Measurements from ENCODE around the gene FSHR. TPM values are rescaled to one million over a fixed set of nuclear protein-coding genes. Genes with fewer than 3 reads are reported as not detected.

FSHR gene
- total RNA-seq, 1 donor from 2014 or later, result not detected

DNA sequence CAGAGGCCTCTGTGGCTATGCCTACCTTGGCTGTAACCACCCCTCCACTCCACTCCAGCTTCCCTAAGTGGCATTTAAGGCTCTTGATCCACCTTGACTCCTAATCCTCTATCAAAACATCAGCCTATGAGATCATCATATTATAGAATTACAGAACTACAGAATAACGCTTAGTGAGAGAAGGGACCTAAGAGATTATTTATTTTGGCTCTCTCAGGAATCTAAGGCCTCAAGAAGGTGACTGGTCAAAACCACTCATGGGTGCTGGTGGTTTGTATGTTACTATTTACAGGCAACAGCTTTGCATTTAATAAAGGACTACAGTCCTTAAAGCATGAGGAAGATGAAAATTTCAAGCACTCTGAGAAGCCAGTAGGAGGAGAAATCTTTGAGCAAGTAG lies 118.8 kb downstream of the FSHR start:
- no peak for DNase-seq (ENCODE audit: low spot score)
- intact Hi-C loops (cut with DNase I), result no loop called here

DNA sequence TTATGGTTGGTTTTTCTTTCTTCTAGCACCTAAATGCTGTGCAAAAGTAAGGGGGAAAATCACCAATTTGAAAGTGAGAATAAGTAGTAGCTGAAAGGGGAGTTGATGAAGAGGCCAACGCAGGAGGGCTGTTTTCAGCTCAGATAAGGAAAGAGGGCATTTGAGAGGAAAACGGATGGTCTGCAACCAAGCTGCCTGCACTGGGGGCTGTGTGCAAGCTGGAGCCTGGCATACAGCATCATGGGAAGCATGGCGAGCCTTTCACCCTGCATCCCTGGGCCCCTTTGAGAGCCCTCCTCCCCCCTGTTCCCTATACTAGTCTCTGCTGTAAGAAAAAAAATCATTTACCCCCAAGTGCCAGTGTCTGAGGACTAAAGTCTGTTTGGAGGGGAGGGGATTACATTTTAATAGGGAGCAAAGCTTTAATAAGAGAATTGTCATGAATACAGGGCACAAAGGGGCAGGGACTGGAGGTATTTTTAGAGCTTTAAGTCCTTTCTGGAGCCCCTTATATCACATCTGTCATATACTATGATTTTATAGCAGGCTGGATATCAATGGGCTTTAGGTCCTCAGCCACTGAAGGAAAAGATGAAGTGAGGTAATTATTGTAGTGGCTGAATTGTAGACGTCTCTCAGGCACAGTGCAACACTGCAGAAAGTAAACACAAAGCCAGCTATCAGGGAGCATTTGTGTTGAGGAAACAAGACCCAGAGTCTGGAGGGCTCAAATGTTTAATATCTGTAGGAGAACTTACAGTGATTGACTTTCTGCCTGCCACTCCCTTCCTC lies 120.7 kb downstream of the FSHR start:
- intact Hi-C loops (cut with DNase I), result no loop called here
- DNase-seq (ENCODE audit: low spot score), result no peak

DNA sequence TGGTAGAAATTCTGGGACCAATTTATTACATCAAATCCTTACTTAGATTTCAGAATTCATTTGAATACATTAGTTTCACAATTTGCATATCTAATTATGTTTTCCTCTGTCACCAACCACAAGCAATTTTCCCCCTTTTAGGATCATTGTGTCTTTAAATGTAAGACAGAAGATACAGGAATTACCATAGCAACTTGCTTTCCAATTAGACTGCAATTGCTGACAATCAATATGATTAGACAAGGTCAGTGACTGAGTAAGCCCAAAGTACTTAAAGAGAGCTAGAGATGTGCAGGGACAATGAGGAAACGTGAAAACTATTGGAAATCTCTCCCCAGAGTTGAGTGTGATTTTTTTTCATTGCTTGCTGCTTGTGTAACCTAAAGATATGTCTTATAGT lies 121.4 kb downstream of the FSHR start:
- intact Hi-C loops (cut with DNase I), result no loop called here
- DNase-seq (ENCODE audit: low spot score), result no peak

DNA sequence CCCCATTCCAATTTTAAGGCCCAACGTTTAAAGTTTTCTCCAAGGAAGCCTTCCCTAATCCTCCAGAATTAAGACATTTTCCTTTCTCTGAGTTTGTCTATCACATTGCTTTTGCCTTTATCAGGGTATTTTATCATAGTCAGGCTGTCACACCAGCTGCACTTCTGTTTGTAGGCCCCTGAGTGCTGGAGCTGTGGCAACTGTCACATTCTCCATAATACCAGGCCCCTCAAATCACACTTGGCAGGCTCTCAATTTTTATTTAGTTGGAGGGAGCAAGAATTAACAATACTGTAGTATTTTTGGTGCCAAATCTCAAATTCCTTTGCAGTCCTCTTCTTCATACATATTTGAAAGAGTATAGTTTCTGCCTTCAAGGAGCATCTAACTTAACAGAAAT lies 122.2 kb downstream of the FSHR start:
- intact Hi-C loops (cut with DNase I), result no loop called here

DNA sequence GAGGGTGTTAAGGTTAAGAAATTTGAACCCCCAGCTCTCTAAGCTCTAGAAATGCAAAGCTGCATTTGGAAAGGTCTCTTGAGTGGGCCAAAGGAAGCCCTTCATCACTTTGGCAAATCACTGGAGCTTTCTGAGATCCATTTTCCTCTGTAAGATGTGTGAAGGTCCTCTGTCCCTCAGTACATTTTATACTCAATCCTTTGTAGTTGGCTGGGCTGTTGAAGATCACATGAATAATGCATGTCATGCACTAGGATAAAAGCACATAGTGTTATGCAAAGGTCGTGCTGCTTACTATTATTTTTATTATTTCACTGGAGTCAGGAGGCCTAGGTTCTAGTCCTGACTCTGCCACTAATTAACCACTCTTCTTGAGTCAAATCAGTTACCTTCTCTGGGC lies 124.9 kb downstream of the FSHR start:
- intact Hi-C loops (cut with DNase I), result no loop called here
- no peak for DNase-seq (ENCODE audit: low spot score)

More for the DNA sequence above, 122.2 kb downstream of the FSHR start:
- no peak for DNase-seq (ENCODE audit: low spot score)

DNA sequence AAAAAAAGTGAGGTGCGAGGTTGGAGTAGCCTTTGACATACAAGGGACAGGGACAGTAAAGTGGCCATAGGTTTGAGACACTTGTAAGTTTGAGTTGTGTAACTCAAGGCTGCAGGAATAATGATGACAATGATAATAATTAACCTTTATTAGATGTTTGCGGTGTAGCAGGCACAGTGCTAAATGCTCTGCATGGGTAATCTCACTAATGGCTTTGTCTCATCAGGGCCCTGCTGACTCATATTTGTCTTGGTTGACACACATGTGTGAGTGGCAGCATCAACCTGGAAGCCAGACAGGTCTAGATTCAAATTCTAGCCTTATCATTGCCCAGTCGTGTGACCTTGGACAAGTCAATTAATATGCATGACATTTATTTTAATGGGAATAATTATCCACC lies 126.2 kb downstream of the FSHR start:
- no peak for DNase-seq (ENCODE audit: low spot score)
- intact Hi-C loops (cut with DNase I), result no loop called here

DNA sequence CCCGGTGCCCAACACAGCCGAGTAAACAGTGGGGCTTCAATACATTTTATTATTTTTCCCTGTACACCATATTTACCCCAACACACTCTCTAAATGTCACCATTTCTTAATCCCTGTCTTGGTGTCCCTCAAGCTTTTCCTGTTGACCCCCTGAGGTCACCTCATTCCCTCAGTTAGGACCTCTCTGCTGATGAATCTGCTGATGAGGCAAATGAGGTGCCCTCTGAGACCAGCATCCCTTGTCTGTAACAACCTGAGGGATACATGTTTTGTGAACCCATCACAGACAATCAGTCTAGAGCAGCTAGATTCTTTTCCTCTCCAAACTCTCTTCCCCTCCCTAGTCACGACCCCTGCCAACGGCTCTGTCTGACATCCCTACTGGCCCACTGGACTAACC lies 127.6 kb downstream of the FSHR start:
- no peak for DNase-seq (ENCODE audit: low spot score)
- intact Hi-C loops (cut with DNase I), result no loop called here

DNA sequence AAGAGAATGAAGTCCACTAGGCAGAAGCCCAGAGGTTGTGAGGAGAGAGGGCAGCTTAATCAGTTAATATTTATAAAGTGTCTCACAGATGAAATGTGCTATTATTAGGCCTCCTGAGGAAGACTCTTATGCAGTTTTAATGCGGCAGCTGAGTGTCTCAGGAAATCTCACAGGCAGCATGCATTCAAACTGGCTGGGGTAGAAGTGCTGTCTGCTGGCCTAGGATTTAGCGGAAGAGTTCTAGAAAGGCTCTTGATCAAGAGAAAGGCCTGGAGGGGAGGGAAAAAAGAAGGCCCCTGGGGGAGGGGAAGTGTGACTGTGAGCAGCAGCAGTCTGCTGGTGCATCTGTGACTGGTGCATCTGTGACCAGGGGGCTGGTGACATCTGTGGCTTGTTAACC lies 133.0 kb downstream of the FSHR start:
- intact Hi-C loops (cut with DNase I), result no loop called here
- no peak for DNase-seq (ENCODE audit: low spot score)

DNA sequence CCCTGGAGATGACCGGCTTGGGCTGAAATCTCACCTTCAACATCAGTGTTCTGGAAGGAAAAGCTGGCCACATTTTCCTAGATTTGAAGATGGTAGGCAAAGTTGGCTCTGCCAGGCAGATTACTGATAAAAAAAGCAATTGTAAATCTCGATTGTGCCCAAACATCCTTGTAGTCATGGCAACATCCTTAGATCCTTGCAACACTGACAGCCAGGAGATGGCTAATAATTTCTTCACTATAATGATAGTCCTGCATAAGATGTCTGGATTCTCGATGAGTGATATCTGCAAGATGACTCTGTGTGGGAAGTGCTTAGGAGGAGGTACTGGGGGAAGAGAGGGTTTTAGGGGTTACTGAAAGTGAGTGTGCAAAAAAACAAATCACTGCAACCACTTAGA lies 149.1 kb downstream of the FSHR start:
- intact Hi-C loops (cut with DNase I), result no loop called here
- no peak for DNase-seq (ENCODE audit: low spot score)

DNA sequence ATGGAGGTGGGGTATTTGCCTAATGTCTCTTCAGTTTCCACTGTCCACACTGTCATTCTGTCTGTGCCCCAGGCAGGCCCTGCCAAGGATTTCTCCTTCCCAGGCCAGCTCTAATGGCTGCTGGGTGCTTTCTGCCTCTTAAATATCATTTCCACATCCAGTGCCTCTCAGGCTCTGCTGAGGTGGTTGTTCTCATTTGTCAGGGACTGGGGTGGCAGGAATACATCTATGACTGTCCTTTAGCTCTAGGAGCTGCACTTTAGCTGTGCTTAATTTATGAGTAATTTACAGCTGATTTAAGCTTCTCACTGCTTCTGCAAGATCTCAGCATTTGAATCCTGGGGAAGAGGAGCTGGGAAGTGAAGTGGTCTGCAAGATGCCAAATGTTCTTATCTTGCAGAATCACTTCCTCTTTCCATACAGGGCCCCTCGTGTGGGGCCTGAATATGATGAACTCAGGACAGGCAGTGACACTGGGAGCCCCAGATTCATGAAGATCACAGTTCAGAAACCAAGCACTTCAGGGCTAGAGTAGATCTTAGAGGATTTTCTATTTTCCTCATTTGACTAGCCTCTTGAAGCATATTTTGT lies 150.2 kb downstream of the FSHR start:
- intact Hi-C loops (cut with DNase I), result no loop called here

DNA sequence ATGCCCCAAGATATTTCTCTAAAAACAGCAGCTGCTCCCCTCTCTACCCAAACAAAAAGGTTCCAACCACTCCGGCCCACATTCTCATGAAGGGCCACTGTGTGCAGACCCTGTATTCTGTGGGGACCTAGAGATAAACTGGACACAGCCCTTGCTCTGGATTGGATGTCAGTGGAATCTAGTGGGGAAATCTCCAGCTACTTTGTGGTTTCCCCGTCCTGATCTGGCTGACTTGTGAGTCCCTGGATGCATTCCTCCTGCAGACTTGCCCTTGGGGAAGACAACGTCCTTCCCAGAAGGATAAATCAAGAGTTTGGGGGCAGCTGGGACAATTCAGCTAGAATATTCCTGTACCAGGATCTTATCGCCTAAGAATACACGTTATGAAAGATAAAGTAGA lies 151.1 kb downstream of the FSHR start:
- intact Hi-C loops (cut with DNase I), result no loop called here
- DNase-seq (ENCODE audit: low spot score), result no peak

More for the DNA sequence above, 150.2 kb downstream of the FSHR start:
- DNase-seq (ENCODE audit: low spot score), result no peak

DNA sequence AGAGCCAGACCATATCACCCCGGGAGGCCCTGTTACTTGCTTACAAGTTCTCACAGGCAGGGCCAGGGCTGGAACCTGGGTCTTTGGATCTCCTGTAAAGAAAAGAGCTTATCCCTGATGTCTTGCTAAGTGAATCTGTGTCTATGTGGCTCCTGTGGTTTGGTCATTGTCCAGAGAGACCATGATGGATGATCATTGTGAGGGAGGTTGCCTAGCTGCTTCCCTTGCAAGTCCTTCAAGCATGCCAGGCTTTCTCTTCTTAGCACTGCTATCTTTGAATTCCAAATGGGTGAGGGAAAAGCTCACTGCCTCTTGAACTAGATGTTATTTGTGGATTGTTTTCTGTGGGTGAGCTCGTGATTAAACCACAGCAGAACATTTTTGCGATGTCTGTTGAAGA lies 151.6 kb downstream of the FSHR start:
- no peak for DNase-seq (ENCODE audit: low spot score)

DNA sequence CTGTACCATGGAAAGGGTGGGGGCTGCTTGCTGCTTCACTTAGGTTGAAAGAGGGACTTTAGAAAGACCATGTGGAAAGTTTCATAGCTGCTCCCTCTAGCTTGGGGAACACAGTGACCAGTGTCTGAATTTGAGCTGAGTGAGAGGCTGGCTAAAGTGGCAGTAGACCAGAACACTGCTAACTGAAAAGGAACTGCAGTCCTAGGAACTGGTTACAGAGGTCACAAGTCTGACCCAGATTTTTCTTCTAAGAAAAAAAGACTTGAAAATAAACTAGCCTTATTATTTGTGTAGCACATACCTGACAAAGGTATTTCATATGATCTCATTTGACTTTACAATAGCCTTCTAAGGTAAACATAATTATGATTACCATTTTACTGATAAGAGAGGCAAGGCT lies 153.6 kb downstream of the FSHR start:
- no peak for DNase-seq (ENCODE audit: low spot score)
- intact Hi-C loops (cut with DNase I), result no loop called here

More for the DNA sequence above, 151.6 kb downstream of the FSHR start:
- intact Hi-C loops (cut with DNase I), result no loop called here

DNA sequence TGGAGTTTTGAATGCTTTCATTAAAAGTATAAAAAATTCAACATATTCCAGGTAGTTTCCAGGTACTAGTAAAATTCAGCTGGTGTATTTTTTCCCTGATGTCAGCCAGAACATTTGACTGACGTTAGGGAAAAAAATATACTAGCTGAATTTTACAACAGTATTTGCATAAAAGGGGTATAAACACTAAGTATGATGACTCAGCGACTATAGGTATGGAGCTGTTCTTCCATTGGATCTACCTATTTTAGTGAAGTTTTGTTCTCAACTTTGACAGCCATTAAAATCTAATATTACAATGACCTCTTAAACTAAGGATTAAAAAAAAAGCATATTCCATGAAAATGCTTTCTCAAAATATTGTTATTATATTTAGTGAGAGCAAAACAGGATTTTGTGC lies 155.9 kb downstream of the FSHR start:
- intact Hi-C loops (cut with DNase I), result no loop called here
- DNase-seq (ENCODE audit: low spot score), result no peak

DNA sequence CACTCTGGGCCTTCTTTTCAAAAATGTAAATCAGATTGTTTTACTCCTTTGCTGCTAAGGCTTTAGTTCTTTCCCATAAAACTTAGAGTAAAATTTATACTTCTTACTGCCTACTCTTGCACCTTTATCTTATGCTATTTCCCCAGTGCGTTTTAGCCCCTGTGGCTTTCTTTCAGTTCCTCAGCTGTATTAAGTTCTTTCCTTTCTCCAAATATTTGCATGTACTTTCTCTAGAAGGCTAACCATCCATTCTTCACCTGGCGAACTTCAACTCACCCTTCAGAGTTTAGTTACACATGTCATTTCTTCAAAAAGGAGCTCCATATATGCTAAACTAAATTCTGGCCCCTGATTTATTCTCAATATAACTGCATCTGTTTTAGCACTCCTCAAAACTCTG lies 160.7 kb downstream of the FSHR start:
- intact Hi-C loops (cut with DNase I), result no loop called here
- no peak for DNase-seq (ENCODE audit: low spot score)

DNA sequence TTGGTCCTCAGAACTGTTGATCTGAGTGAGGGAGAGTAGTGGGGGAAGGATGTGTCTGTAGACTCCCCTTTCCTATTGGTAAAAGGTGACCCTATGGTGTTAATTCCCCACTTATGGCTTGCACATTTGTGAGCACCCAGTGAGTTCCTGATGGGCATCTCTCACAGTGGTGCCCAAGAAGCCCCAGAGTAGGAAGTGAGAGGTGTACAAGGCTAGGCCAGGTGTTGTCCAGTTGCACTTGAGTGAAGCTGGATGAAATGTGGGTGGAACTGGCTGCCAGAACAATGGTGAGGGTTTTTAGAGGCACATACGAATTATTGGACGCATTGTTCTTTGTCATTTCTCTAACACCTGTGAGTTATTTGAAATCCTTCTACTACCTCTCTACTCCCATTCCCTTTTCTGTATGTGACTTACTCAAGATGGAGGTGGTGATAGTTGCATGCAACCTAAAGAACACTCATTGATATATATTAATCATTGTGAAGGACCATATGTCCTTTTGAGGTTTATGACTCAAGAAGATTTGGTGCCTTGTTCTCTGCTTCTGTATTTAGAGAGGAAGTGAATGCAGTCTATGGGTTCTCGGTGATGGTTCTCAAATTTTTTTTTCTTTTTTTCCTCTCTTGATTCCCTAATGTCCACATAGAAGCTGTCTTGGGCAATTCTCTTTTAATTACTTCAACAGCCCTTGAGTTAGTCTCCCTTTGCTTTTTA lies 162.7 kb downstream of the FSHR start:
- intact Hi-C loops (cut with DNase I), result no loop called here
- DNase-seq (ENCODE audit: low spot score), result no peak

DNA sequence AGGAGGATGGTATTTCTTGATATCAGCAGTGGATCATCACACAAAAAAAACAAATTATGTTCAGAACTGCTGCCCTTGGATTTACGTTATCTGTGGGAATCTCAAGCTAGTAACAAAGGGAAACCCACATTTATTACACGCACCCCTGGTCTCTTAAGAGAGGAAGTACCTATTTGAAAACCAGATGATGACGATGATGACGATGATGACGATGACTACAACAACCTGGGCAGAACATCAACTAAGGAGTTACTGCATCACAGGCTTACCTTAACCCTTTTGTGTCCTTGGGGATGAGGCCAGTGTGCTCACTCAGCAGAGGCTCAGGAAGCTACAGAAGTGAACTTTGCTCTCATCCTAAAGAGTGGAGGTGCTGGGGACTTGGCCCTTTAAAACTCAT lies 169.4 kb downstream of the FSHR start:
- intact Hi-C loops (cut with DNase I), result no loop called here
- no peak for DNase-seq (ENCODE audit: low spot score)

DNA sequence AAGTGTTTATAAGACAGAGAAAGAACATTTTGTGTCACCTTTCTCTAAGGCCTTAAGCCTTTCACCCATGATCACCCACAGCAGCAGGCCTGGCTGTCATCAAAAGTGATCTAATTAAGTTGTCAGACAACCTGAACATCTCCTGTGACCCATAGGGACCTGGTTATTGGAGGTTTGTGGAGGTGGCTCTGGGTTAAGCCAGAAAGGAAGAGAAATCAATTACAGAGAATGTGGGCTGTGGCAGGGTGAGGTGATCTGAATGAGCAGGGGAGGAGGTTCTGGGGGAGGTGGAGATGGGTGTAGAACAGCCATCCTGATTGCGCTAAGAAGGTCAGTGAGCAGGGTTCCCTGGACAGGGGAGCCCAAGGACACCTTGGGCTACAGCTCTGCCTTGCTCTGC lies 170.8 kb downstream of the FSHR start:
- DNase-seq (ENCODE audit: low spot score), result no peak
- intact Hi-C loops (cut with DNase I), result no loop called here

DNA sequence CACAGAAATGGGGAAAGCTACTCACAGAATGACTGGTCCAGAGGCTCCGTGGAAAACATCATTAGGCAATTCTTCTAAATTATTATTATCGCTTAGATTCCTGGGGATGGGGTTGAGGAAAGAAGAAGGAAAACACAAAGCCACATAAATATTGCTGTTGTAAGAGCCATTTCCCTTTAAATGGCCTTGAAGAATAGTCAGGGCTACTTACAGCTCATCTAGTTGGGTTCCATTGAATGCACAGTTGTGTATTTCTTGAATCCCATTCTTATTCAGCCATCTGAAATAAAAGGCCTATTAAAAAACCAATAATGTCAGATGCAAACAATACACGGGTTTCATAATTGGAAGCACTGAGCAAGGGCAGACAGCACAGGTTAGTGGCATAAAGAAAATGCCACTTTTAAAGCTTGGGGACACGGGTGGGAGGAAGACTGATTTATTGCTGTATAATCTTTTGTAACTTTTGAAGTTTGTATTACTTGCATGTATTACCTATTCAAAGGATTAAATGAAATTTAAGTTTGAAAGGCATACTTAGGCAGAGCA lies 171.4 kb downstream of the FSHR start:
- intact Hi-C loops (cut with DNase I), result no loop called here
- no peak for DNase-seq (ENCODE audit: low spot score)

DNA sequence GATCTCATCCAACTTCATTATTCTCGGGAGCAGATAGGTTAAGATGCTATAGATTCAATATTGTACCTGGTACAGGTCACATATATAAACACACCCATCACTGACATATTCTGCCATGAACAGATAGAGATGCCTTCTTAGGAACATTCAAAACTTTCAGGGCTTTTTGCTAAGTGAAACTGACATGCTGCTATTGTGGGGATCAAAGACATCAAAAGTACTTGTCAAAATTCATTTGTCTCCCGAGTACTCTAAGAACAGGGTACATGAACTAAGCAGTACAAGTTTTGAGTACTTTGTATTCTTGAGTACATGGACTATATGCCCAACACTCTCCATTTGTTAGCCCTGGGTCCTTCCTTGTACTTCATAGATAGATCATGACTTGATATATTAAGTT lies 173.5 kb downstream of the FSHR start:
- intact Hi-C loops (cut with DNase I), result no loop called here
- no peak for DNase-seq (ENCODE audit: low spot score)

DNA sequence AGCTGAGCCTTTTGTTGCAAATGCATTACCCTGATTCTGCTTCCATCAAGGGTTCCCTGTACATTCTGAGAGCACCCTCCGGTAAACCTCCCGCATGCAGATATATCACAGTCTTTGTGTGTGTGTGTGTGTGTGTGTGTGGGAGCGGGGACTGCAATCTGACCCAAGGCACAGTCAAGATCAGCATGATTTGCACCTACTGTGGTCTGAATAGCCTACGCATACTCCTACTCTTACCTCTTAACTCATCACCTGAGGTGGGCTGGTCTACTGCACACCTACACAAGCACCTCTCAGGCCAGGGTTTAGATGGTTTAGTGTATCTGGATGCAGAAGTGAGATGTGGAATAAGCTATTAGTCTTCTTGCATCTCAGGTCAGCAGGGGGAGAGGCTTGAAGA lies 174.6 kb downstream of the FSHR start:
- intact Hi-C loops (cut with DNase I), result no loop called here
- DNase-seq (ENCODE audit: low spot score), result no peak
